Measurements from ENCODE around the gene CTSZ. TPM values are rescaled to one million over a fixed set of nuclear protein-coding genes. Genes with fewer than 3 reads are reported as not detected.

CTSZ gene
- total RNA-seq, 1 experiment from 2014 or later, result 26.3 TPM

DNA sequence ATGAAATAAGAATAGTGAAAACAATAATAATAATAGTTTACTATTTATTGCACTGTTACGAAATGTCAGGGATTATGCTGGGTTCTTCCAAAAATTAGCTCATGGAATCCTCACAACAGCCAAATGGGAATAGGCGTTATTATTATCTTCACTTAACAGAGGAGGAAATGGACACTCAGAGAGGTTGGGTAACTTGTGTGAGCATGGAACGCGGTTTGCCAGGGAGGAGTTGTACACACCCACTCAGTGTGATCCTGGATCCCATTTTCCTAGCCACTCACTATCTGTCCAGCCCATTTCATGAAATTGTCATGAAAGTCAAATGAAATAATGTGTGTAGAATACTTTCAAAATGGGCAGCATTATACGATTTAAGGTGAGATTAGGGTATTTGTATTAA is 21.4 kb downstream of the CTSZ start:
- ATAC-seq, result no peak
- TF ChIP-seq ZBTB43 (CRISPR knock-in tag; IDR thresholded peaks at IDR 0.05) (no peak), ESRRA (CRISPR knock-in tag; IDR thresholded peaks at IDR 0.05; ENCODE audit: borderline replicate concordance) (no peak), GABPB1 (CRISPR knock-in tag; IDR thresholded peaks at IDR 0.05) (no peak), FOXP1 (CRISPR knock-in tag; IDR thresholded peaks at IDR 0.05; ENCODE audit: borderline replicate concordance) (no peak), E2F1 (CRISPR knock-in tag; IDR thresholded peaks at IDR 0.05) (no peak), SOX15 (CRISPR knock-in tag; IDR thresholded peaks at IDR 0.05) (no peak), ZBTB21 (CRISPR knock-in tag; IDR thresholded peaks at IDR 0.05; ENCODE audit: borderline replicate concordance) (no peak), GTF2I (CRISPR knock-in tag; conservative IDR thresholded peaks at IDR 0.05) (no peak), MLX (CRISPR knock-in tag; IDR thresholded peaks at IDR 0.05) (no peak), TCF7 (CRISPR knock-in tag; IDR thresholded peaks at IDR 0.05; ENCODE audit: low read depth) (no peak), ZNF396 (CRISPR knock-in tag; IDR thresholded peaks at IDR 0.05; ENCODE audit: borderline replicate concordance) (no peak), ATF1 (CRISPR knock-in tag; IDR thresholded peaks at IDR 0.05) (no peak), ELF4 (CRISPR knock-in tag; IDR thresholded peaks at IDR 0.05; ENCODE audit: low read depth) (no peak), TEAD4 (CRISPR knock-in tag; IDR thresholded peaks at IDR 0.05) (no peak), MXD4 (CRISPR knock-in tag; IDR thresholded peaks at IDR 0.05; ENCODE audit: borderline replicate concordance) (no peak)
- TF ChIP-seq, protein P1, sequence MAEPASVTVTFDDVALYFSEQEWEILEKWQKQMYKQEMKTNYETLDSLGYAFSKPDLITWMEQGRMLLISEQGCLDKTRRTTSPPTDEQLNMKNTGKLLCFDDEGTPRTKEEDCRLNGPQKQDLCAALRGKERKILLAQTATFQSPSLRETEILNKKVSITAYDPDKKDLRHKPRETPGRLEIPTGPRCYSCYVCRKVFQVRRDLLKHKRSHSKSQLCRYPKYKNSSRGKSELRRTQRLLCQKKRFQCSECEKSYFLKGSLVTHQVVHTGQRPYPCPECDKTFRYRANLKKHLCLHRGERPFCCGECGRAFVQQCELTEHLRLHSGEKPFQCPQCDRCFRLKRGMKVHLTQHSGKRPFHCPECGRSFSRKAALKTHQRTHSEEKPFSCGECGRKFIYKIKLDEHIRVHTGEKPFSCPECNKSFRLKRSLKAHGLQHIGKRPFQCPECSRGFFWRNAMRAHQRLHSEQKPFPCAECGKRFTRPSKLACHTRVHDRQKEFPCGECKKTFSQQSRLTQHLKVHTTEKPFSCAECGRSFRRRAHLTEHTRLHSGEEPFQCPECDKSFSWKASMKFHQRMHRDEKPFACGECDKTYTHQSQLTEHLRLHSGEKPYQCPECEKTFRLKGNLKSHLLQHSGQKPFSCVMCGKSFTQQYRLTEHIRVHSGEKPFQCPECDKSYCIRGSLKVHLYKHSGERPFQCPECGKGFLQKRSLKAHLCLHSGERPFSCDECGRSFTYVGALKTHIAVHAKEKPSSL (CRISPR knock-in tag; conservative IDR thresholded peaks at IDR 0.05), result no peak
- TF ChIP-seq, protein P2, sequence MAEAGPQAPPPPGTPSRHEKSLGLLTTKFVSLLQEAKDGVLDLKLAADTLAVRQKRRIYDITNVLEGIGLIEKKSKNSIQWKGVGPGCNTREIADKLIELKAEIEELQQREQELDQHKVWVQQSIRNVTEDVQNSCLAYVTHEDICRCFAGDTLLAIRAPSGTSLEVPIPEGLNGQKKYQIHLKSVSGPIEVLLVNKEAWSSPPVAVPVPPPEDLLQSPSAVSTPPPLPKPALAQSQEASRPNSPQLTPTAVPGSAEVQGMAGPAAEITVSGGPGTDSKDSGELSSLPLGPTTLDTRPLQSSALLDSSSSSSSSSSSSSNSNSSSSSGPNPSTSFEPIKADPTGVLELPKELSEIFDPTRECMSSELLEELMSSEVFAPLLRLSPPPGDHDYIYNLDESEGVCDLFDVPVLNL (CRISPR knock-in tag; IDR thresholded peaks at IDR 0.05; ENCODE audit: borderline replicate concordance, low read depth), result no peak
- TF ChIP-seq, protein P3, sequence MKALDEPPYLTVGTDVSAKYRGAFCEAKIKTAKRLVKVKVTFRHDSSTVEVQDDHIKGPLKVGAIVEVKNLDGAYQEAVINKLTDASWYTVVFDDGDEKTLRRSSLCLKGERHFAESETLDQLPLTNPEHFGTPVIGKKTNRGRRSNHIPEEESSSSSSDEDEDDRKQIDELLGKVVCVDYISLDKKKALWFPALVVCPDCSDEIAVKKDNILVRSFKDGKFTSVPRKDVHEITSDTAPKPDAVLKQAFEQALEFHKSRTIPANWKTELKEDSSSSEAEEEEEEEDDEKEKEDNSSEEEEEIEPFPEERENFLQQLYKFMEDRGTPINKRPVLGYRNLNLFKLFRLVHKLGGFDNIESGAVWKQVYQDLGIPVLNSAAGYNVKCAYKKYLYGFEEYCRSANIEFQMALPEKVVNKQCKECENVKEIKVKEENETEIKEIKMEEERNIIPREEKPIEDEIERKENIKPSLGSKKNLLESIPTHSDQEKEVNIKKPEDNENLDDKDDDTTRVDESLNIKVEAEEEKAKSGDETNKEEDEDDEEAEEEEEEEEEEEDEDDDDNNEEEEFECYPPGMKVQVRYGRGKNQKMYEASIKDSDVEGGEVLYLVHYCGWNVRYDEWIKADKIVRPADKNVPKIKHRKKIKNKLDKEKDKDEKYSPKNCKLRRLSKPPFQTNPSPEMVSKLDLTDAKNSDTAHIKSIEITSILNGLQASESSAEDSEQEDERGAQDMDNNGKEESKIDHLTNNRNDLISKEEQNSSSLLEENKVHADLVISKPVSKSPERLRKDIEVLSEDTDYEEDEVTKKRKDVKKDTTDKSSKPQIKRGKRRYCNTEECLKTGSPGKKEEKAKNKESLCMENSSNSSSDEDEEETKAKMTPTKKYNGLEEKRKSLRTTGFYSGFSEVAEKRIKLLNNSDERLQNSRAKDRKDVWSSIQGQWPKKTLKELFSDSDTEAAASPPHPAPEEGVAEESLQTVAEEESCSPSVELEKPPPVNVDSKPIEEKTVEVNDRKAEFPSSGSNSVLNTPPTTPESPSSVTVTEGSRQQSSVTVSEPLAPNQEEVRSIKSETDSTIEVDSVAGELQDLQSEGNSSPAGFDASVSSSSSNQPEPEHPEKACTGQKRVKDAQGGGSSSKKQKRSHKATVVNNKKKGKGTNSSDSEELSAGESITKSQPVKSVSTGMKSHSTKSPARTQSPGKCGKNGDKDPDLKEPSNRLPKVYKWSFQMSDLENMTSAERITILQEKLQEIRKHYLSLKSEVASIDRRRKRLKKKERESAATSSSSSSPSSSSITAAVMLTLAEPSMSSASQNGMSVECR (CRISPR knock-in tag; IDR thresholded peaks at IDR 0.05; ENCODE audit: borderline replicate concordance), result no peak
- TF ChIP-seq, protein P4, sequence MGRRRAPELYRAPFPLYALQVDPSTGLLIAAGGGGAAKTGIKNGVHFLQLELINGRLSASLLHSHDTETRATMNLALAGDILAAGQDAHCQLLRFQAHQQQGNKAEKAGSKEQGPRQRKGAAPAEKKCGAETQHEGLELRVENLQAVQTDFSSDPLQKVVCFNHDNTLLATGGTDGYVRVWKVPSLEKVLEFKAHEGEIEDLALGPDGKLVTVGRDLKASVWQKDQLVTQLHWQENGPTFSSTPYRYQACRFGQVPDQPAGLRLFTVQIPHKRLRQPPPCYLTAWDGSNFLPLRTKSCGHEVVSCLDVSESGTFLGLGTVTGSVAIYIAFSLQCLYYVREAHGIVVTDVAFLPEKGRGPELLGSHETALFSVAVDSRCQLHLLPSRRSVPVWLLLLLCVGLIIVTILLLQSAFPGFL (CRISPR knock-in tag; IDR thresholded peaks at IDR 0.05; ENCODE audit: borderline replicate concordance), result no peak
- POLR2A ChIA-PET, result no interaction called here
- peaks cover 19% of the 10 kb centered on the region for H3K4me1 Mint-ChIP-seq
- peaks cover 46% of the 10 kb centered on the region for H3K36me3 Mint-ChIP-seq
- H3K4me3 Mint-ChIP-seq, result no peak overlapping the region
- no peaks in the 10 kb centered on the region for H3K27me3 Mint-ChIP-seq (ENCODE audit: low read depth)
- H3K27ac Mint-ChIP-seq, result no peak overlapping the region
- CTCF ChIA-PET, result interaction anchor here (1.4 kb wide), 1 partner anchor 12 kb away, joined by 3 read pairs; no protein-coding TSS in a partner anchor
- DNase-seq (ENCODE audit: low spot score), result no peak
- H3K9me3 Mint-ChIP-seq, result no peaks in the 10 kb centered on the region
